Right lobe of liver (tissue), 4 donors: ENCODE measurements around the gene AMT.

ENCODE experiments used
- POLR2A ChIP-seq: fragments of 450-650 bp; IDR thresholded peaks from one replicate; pipeline ENCODE4 v1.6.1; 2017; ENCODE audit warnings: antibody characterized with exemption, mild to moderate bottlenecking
- TF ChIP-seq, protein P1 (sequence below), 4 donors: fragments of 200-600 bp in 3 of 4; fragments of 450-650 bp in 1 of 4; IDR thresholded peaks; one replicate each; pipeline versions ENCODE4 v1.5.1 to v1.8.0; 2016 to 2022; ENCODE audit warnings: antibody characterized with exemption in 4 of 4, mild to moderate bottlenecking in 2 of 4
- donor health status: DM: no; HTN: no; CAD: no.
- donor health status: DM: no; HTN: no; CAD: no.
- donor health status: DM: no; HTN: yes; CAD: no.

DNA sequence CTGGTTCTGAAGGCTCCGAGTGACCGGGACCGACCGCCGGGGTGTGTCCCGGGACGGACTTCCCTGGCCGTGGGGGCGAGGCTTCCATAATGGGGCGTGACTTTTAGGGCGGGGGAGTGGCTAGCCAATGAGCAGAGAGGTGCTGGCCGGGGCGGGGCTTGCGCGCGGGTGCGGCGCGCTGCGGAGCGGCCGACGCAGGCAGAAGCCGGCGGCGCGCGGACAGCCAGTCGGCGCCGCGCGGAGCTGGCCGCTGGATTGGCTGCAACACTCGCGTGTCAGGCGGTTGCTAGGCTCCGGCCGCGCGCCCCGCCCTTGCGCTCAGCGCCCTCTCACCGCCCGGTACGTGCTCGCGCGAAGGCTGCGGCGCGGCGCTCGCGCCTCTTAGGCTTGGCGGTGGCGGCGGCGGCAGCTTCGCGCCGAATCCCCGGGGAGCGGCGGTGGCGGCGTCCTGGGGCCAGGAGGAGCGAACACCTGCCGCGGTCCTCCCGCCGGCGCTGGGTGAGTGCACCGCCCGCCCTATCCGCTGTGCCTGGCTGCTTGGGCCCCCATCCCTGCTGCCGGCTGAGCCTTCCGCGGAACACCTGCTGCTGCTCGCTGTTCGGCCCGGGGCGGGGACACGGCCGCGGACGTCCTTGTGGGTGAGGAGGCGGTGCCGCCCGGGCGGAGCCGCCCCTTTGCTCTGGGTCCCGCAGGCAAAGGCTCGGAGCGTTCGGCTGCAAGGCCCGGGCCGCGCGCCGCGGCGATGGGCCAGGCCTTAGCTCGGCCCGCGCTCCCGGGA is 47.9 kb upstream of the AMT start, which contains the start of gene DAG1:
- TF ChIP-seq POLR2A: peak; percentile 93
- TF ChIP-seq, protein P1, sequence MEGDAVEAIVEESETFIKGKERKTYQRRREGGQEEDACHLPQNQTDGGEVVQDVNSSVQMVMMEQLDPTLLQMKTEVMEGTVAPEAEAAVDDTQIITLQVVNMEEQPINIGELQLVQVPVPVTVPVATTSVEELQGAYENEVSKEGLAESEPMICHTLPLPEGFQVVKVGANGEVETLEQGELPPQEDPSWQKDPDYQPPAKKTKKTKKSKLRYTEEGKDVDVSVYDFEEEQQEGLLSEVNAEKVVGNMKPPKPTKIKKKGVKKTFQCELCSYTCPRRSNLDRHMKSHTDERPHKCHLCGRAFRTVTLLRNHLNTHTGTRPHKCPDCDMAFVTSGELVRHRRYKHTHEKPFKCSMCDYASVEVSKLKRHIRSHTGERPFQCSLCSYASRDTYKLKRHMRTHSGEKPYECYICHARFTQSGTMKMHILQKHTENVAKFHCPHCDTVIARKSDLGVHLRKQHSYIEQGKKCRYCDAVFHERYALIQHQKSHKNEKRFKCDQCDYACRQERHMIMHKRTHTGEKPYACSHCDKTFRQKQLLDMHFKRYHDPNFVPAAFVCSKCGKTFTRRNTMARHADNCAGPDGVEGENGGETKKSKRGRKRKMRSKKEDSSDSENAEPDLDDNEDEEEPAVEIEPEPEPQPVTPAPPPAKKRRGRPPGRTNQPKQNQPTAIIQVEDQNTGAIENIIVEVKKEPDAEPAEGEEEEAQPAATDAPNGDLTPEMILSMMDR (IDR thresholded peaks at IDR 0.05): no peak
